ENCODE results near the gene PRAC2.

The PRAC2 gene

GRCh38 chr17:48720266-48721008, 2.5 kb upstream of the PRAC2 start:
- no peak for DNase-seq (ENCODE audit: low spot score)

- no peak for DNase-seq (ENCODE audit: low spot score)
Observed at GRCh38 chr17:48721009-48721402, 2.0 kb upstream of the PRAC2 start.

GRCh38 chr17:48722201-48722907, 631 bp upstream of the PRAC2 start, which contains the start of gene PRAC1:
Gene PRAC1 (minus strand): TSS chr17:48722518. CDS start chr17:48722392, 126 bp downstream.
- no peak for DNase-seq (ENCODE audit: low spot score)

GRCh38 chr17:48723423-48724250, 652 bp downstream of the PRAC2 start:
- DNase-seq (ENCODE audit: low spot score): no peak

GRCh38 chr17:48724251-48725003, 1.4 kb downstream of the PRAC2 start:
- DNase-seq (ENCODE audit: low spot score): peak; percentile 73

GRCh38 chr17:48725004-48725287, 2.0 kb downstream of the PRAC2 start:
- no peak for DNase-seq (ENCODE audit: low spot score)

DNA sequence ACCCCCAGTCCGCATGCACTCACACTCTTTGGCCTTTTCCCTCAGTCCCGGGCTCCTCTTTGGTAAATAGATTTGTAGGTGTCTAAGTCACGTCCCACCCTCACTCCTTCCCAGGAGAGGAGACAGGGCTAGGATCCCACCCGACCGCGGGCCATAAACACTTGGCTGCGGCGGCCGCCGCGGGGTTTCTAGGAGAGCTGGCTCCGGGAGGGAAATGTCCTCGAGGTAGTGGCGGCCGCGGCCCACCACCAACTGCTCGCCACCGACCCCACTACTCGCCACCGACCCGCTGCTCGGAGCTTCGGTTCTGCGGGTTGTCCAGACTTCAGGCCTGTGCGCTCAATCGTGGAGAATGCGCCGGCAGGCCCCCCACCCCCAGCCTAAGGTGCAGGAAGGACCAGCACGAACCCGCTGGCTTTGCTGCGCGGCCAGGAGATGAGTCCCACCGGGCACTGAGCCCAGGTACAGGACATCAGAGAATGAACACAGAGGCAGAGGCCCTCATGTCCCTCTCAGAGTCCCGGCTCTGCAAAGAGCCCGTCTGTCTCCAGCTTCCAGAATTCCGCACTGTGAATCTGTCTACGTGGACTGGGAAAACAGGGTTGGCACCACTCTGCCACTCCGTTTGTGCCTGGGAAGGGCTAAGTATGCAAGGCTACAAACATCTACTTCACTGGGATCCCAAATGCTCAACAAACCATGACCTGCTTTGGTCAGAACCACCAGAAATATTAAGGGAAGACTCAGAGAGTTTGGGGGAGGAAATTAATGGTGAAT, 2.5 kb downstream of the PRAC2 start:
- DNase-seq (ENCODE audit: low spot score): no peak

GRCh38 chr17:48726114-48726915, 3.3 kb downstream of the PRAC2 start:
- DNase-seq (ENCODE audit: low spot score): no peak

DNA sequence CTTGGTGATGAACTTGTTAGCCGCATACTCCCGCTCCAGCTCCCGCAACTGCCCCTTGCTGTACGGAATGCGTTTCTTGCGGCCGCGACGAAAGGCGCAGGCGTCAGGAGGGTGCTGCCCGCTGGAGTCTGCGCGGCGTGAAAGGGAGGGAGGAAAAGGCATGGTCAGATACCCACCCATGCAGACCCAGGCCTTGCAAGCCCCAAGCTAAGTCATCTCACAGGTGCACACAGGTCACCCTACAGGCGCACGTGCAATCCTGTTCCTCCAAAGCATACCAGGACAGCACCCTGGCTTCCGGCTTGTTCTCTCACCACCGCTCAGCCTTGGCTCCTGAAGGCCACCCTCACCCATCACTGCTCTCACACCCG, 3.9 kb downstream of the PRAC2 start:
- no peak for DNase-seq (ENCODE audit: low spot score)

GRCh38 chr17:48727415-48728175, 4.6 kb downstream of the PRAC2 start:
- no peak for DNase-seq (ENCODE audit: low spot score)

- peak; percentile 28 for DNase-seq (ENCODE audit: low spot score)
Observed at GRCh38 chr17:48728232-48729231, 5.5 kb downstream of the PRAC2 start, which contains the start of gene HOXB13. Gene HOXB13 (minus strand): TSS chr17:48728750. CDS start chr17:48728593, 157 bp downstream.

DNA sequence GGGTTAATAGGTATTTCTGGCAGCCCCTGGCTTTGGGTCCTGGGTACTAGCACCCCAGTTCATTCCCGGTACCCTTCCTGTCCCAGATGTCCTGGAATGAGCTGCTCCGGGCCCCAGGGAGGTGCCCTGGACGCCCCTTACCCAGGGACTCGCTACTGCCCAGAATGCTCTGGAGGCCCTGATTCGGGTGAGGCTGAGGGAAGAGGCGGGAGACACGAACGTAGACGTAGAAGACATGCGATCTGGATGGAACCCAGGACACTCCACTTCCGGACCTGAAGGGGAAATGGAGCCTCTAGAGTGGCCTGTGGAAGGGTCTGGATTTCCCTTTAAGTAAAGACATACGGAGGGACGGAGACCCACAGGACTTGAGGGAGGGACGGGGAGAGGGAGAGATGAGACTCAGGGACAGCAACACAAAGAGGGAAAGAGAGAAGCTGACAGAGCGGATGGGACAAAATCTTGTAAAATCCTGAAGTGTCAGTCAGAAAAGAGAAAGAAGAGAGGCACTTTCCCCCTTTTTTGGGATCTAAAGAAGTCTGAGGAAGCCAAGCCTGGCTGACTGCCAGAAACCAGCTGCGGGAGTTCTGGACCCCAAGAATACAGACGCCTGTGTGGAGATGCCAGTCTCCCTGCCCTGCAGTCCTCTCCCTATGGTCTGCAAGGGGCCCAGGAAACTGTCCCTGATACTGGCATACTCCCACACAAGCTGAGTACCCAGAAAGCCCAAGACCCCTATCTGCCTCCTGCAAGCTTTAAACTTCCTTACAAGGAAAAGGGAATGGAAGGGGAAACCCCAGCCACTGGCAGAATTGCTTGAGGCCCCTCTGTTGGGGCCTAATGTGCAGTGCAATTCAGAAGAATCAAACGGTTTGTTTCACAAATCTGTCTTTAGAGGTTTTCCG, 6.6 kb downstream of the PRAC2 start:
- DNase-seq (ENCODE audit: low spot score): no peak

GRCh38 chr17:48730240-48730550, 7.2 kb downstream of the PRAC2 start:
- DNase-seq (ENCODE audit: low spot score): no peak

- no peak for DNase-seq (ENCODE audit: low spot score)
Observed at GRCh38 chr17:48731355-48731754, 8.4 kb downstream of the PRAC2 start.

DNA sequence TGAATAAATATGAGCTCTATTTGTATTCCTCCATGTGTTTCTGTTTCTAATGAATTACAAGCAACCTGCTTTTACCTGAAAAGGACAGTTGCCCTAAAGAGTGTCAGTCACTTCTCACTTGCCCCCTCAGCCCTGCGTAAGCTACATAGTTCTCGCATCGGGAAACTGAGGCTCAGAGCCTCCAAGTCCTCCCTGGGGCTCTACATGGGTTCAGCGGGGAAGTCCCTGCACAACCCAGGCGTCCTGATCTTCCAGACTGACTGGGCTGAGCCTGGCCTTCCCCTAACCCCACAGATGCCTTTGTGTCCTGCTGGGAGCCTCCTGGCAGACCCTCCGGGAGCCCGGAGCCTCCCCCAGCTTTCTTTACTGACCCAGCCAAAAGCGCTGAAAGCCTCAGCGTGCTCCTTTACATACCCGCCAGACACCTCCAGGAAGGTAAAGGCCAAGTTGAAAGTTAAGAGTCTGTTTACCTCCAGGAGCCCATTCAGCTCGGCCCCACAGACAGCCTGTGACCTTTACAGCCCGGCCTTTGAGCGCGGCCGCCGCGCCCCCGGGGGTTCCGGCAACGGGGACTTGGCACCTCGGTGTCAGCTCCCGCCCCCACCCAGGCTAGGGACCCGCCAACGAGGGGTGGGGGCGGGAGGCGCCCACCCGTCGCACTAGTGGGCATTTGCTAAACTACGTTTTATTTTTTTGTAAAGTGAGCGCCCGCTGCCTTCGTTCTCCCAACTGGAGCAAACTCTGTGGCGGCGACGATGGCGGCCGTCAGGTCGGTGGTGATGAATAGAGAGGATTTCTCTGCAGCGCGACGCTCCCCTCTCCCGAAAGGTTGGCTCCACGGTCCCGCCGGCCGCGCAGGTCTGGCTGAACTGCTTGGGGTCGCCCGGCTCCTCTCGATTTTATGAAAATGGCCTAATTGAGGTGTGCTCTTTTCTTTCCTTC, 10.0 kb downstream of the PRAC2 start:
- no peak for DNase-seq (ENCODE audit: low spot score)

GRCh38 chr17:48733632-48734328, 10.8 kb downstream of the PRAC2 start:
- no peak for DNase-seq (ENCODE audit: low spot score)

Measured in CD4-positive, alpha-beta T cell treated with Interleukin-2 at 100 ng/mL for 4 hours (primary cell).